ENCODE results near the gene ELOVL2. TPM values are rescaled to one million over a fixed set of nuclear protein-coding genes. Genes with fewer than 3 reads are reported as not detected.
"Not testable (repeated sequence)": the region's sequence is repeated elsewhere in the genome, so short reads cannot be mapped to it uniquely, and the experiment has no call there.

ELOVL2 gene
- 55.4 TPM for total RNA-seq

GRCh38 chr6:11043961-11044711 is at the start of gene ELOVL2:
Gene ELOVL2, minus strand, starts transcription at chr6:11044305. Its CDS starts 75 bp downstream, at chr6:11044230.
- DNase-seq (ENCODE audit: low spot score in 2 of 2), result peak; percentile 72 to 77

GRCh38 chr6:11093376-11093625 is 49.2 kb upstream of the ELOVL2 start:
- FAIRE-seq, result no peak
- no peak for DNase-seq (ENCODE audit: low spot score in 2 of 2)

More at GRCh38 chr6:11043961-11044711, at the start of gene ELOVL2:
- no peak for FAIRE-seq

GRCh38 chr6:11092668-11093375 is 48.7 kb upstream of the ELOVL2 start:
- DNase-seq (ENCODE audit: low spot score in 2 of 2), result peak; percentile 52 to 54
- FAIRE-seq, result no peak

- not testable (repeated sequence) for FAIRE-seq
These were observed 47.0 kb upstream of the ELOVL2 start for GRCh38 chr6:11091141-11091540.

GRCh38 chr6:11089695-11090094 is 45.6 kb upstream of the ELOVL2 start:
- no peak for FAIRE-seq
- DNase-seq (ENCODE audit: low spot score in 2 of 2), result no peak

More at GRCh38 chr6:11091141-11091540, 47.0 kb upstream of the ELOVL2 start:
- DNase-seq (ENCODE audit: low spot score in 2 of 2), result not testable (repeated sequence)

- not testable (repeated sequence) for FAIRE-seq; DNase-seq (ENCODE audit: low spot score in 2 of 2)
These were observed 43.2 kb upstream of the ELOVL2 start for GRCh38 chr6:11087141-11087812.

- FAIRE-seq, result no peak
- DNase-seq (ENCODE audit: low spot score in 2 of 2), result no peak
These were observed 41.8 kb upstream of the ELOVL2 start for GRCh38 chr6:11085758-11086435.

GRCh38 chr6:11083956-11084355 is 39.9 kb upstream of the ELOVL2 start:
- FAIRE-seq, result no peak
- DNase-seq (ENCODE audit: low spot score in 2 of 2), result no peak

GRCh38 chr6:11083491-11083890 is 39.4 kb upstream of the ELOVL2 start:
- FAIRE-seq, result no peak
- DNase-seq (ENCODE audit: low spot score in 2 of 2), result no peak

GRCh38 chr6:11080296-11080695 is 36.2 kb upstream of the ELOVL2 start:
- DNase-seq (ENCODE audit: low spot score in 2 of 2) (no peak), FAIRE-seq (no peak)

- no peak for DNase-seq (ENCODE audit: low spot score in 2 of 2)
- no peak for FAIRE-seq
These were observed 34.2 kb upstream of the ELOVL2 start for GRCh38 chr6:11078266-11078665.

- no peak for DNase-seq (ENCODE audit: low spot score in 2 of 2)
- FAIRE-seq, result no peak
These were observed 32.4 kb upstream of the ELOVL2 start for GRCh38 chr6:11076540-11076939.

GRCh38 chr6:11072101-11072500 is 28.0 kb upstream of the ELOVL2 start:
- no peak for DNase-seq (ENCODE audit: low spot score in 2 of 2)
- FAIRE-seq, result no peak

GRCh38 chr6:11069760-11070159 is 25.7 kb upstream of the ELOVL2 start:
- FAIRE-seq (no peak), DNase-seq (ENCODE audit: low spot score in 2 of 2) (no peak)

- DNase-seq (ENCODE audit: low spot score in 2 of 2) (no peak), FAIRE-seq (no peak)
These were observed 23.2 kb upstream of the ELOVL2 start for GRCh38 chr6:11067348-11067747.

GRCh38 chr6:11066505-11067347 is 22.6 kb upstream of the ELOVL2 start:
- DNase-seq (ENCODE audit: low spot score in 2 of 2), result no peak
- FAIRE-seq, result no peak

GRCh38 chr6:11065436-11066202 is 21.5 kb upstream of the ELOVL2 start:
- no peak for DNase-seq (ENCODE audit: low spot score in 2 of 2)
- FAIRE-seq, result no peak

GRCh38 chr6:11064836-11065235 is 20.7 kb upstream of the ELOVL2 start:
- DNase-seq (ENCODE audit: low spot score in 2 of 2), result peak in 1 of 2 donors; percentile 20
- no peak for FAIRE-seq

GRCh38 chr6:11062715-11063114 is 18.6 kb upstream of the ELOVL2 start:
- DNase-seq (ENCODE audit: low spot score in 2 of 2) (no peak), FAIRE-seq (no peak)

Measured in frontal cortex (tissue), 4 donors.